Iris pigment epithelial cell (primary cell): ENCODE results near the gene MPPED1.

ENCODE experiments used
- DNase-seq: peaks from one replicate; pipeline ENCODE4 v3.0.0-alpha.2; 2011; ENCODE audit warnings: low read depth

The MPPED1 gene

GRCh38 chr22:43448048-43448447 lies 36.2 kb downstream of the MPPED1 start:
- peak; percentile 10 for DNase-seq

- DNase-seq = no peak
These were observed 37.5 kb downstream of the MPPED1 start for GRCh38 chr22:43449205-43449830.

- DNase-seq = no peak
These were observed 38.0 kb downstream of the MPPED1 start for GRCh38 chr22:43449831-43450225.

GRCh38 chr22:43451371-43452050 lies 39.7 kb downstream of the MPPED1 start:
- DNase-seq = no peak

GRCh38 chr22:43455846-43456245 lies 44.0 kb downstream of the MPPED1 start:
- DNase-seq = no peak

- DNase-seq = no peak
These were observed 45.2 kb downstream of the MPPED1 start for GRCh38 chr22:43457002-43457401.

GRCh38 chr22:43462701-43463100 lies 50.9 kb downstream of the MPPED1 start:
- DNase-seq = no peak

GRCh38 chr22:43464809-43465208 lies 53.0 kb downstream of the MPPED1 start:
- no peak for DNase-seq

- DNase-seq = no peak
These were observed 53.6 kb downstream of the MPPED1 start for GRCh38 chr22:43465291-43466015.

- DNase-seq = no peak
These were observed 54.9 kb downstream of the MPPED1 start for GRCh38 chr22:43466710-43467109.

GRCh38 chr22:43467216-43467940 lies 55.6 kb downstream of the MPPED1 start:
- no peak for DNase-seq

GRCh38 chr22:43470253-43470652 lies 58.4 kb downstream of the MPPED1 start:
- DNase-seq = no peak

GRCh38 chr22:43470941-43471585 lies 59.2 kb downstream of the MPPED1 start:
- no peak for DNase-seq

GRCh38 chr22:43471606-43472135 lies 59.9 kb downstream of the MPPED1 start:
- no peak for DNase-seq

- no peak for DNase-seq
These were observed 61.2 kb downstream of the MPPED1 start for GRCh38 chr22:43473031-43473430.

GRCh38 chr22:43473441-43473840 lies 61.6 kb downstream of the MPPED1 start:
- DNase-seq = no peak

GRCh38 chr22:43474161-43475101 lies 62.6 kb downstream of the MPPED1 start:
- DNase-seq = no peak

- no peak for DNase-seq
These were observed 63.8 kb downstream of the MPPED1 start for GRCh38 chr22:43475549-43476076.

- DNase-seq = no peak
These were observed 64.5 kb downstream of the MPPED1 start for GRCh38 chr22:43476341-43476740.
